Measurements from ENCODE around the gene MOB1B.
"Not testable (repeated sequence)": the region's sequence is repeated elsewhere in the genome, so short reads cannot be mapped to it uniquely, and the experiment has no call there.

The MOB1B gene

DNA sequence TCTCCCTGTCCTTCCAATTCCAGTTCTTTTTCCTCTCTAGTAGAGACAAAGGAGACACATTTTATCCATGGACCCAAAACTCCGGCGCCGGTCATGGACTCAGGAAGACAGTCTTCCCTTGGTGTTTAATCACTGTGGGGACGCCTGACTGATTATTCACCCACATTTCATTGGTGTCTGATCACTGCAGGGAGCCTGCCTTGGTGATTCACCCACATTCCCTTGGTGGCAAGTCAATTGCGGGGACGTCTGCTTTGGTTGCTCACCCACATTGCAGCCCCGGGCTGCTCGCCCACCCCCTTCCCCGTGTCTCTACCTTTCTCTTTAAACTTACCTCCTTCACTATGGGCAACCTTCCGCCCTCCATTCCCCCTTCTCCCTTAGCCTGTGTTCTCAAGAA, 129.9 kb downstream of the MOB1B start:
- not testable (repeated sequence) for H3K4me1 ChIP-seq (ENCODE audit: control insufficient read depth, insufficient read depth, low read length, poor library complexity, severe bottlenecking); H3K27ac ChIP-seq (ENCODE audit: low read depth, low read length, severe bottlenecking); H3K9me3 ChIP-seq (ENCODE audit: control insufficient read depth, low read length); H3K4me3 ChIP-seq (ENCODE audit: extremely low read depth, insufficient read depth, low read length, poor library complexity, severe bottlenecking)
- H3K36me3 ChIP-seq (ENCODE audit: control insufficient read depth, insufficient read depth, low read length): peaks cover 60% of the 10 kb centered on the region
- 93 to 95% methylated on average over 5 to 9 of the region's 10 CpGs for WGBS, 2 experiments (ENCODE audit: insufficient coverage in 2 of 2)

Data from mesodermal cell (in vitro differentiated cells).